ENCODE results near the gene TLE7.
A peak's percentile ranks its signal among the peaks of the same experiment; 100 is the strongest.

Gene TLE7

DNA sequence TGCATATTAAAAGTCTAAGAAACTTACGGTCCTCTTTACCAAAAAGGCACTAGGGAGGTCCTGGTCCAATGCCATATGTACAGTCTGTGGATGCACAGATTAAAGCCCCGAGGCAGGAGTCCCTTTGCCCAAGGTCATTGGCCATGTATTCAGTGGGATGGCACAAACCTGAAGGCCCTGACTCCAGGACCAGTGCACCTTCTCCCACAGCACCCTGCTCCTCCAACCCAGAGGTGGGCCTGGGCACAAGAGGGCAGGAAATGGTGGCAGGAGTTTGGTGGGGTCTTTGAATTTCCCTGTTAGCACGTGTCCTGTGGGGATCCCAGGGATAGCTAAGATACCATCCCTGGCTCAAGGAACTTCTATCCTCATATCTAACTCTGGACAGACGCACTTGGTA is 28.5 kb downstream of the TLE7 start:
- DNase-seq (ENCODE audit: low spot score in 2 of 2): no peak
- H3K27me3 Mint-ChIP-seq: peaks cover 25% of the 10 kb centered on the region
- H3K27ac Mint-ChIP-seq: no peak overlapping the region
- no peak for ATAC-seq (ENCODE audit: low read depth)
- H3K4me1 Mint-ChIP-seq: peaks cover 6% of the 10 kb centered on the region
- H3K9me3 Mint-ChIP-seq: no peaks in the 10 kb centered on the region
- no peaks in the 10 kb centered on the region for H3K36me3 Mint-ChIP-seq
- no peak overlapping the region for H3K4me3 Mint-ChIP-seq

DNA sequence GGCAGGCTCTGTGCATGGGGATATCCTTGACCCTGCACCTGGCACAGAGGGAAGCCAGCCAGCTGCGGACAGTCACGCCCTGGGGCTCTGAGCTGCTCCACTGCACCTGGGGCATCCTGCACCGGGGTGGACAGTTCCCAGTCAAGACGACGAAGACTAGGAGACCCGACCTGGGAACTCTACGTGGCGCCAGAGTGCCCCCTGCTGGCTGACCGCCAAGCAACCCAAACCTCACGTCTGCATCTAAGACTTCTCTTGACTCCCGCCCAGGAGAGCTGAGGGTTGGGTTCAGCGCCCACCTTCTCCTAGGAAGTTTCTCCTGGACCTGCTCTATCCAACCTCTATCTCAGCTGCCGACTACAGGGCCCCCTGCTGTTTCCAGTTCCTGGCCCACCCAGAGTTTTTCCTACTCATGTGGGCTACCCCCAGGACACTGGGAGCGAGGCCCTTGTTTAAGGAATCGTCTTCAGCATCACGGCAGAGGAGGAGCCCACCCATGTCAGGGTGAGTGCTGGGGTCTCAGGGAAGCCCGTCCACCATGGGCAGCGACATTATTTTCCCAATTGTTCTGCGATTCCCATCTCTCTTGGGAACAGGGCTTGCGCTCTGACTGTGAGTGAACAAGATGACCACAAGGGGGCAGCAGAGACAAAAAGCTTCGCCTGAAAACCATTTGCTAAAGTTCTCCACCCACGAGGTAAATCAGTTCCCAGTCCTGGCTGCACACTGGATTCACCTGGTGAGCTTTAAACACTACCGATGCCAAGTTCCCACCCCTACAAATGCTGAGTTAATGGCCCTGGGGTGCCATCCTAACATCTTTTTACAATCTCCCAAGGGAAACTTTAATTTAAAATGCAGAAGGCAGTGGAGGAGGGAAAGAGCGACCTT is 29.3 kb downstream of the TLE7 start:
- Mint-ChIP-seq H3K36me3 (no peaks in the 10 kb centered on the region), H3K9me3 (no peaks in the 10 kb centered on the region), H3K4me1 (peaks cover 6% of the 10 kb centered on the region), H3K4me3 (no peak overlapping the region), H3K27ac (no peak overlapping the region), H3K27me3 (peaks cover 22% of the 10 kb centered on the region)
- peak; percentile 79 for ATAC-seq (ENCODE audit: low read depth)
- peak; percentile 70 to 72 for DNase-seq (ENCODE audit: low spot score in 2 of 2)

DNA sequence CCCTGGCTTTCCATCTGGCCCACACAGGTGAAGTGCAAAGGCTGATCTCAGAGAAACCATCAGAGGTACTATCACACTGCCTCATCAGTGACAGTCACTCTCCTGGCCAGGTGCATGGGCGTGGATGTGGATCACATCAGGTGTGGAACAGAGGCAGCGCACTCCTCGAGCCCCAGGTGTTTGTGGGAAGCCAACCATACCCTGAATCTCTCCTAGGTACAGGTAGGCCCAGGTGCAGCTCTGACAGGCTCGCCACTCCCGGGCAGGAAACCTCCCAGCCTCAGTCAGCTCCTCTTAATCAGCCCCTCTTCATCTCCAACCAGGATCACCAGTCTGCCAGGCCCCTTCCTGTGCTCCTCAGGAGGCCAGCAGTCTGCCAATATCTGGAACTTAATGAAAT is 31.7 kb downstream of the TLE7 start:
- Mint-ChIP-seq H3K4me1 (peaks cover 6% of the 10 kb centered on the region), H3K27ac (no peak overlapping the region), H3K27me3 (peaks cover 17% of the 10 kb centered on the region), H3K4me3 (no peak overlapping the region), H3K36me3 (no peaks in the 10 kb centered on the region), H3K9me3 (no peaks in the 10 kb centered on the region)
- ATAC-seq (ENCODE audit: low read depth) (no peak), DNase-seq (ENCODE audit: low spot score in 2 of 2) (no peak)

DNA sequence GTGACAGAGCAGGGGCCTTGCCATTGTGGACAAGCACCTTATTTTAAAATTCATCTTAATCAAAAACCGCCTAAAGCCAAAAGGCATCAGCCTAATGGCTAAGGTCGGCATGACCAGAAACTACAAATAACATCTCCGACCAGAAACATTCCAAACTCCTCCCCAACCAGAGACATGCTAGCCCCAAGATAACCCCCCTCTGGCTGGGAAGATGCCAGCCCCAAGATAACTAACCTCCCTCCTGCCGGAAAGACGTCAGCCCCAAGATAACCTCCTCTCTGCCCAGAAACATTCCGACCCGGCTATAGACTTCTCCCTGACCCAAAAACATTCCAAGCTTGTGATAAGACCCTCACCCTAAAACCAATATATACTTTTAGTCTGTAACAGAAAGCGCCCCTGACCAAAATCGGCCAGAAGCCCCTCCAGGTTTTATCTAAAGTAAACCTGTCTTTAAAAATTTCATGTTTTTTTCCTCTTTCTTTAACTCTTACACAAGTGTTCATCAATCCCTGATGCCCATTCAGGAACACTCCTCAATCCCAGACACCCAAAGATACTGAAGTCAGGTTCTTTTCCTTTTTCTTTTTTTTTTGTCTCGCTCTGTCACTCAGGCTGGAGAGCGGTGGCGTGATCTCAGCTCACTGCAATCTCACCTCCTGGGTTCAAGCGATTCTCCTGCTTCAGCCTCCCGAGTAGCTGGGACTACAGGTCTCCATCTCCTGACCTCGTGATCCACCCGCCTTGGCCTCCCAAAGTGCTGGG is 32.7 kb downstream of the TLE7 start:
- no peak overlapping the region for H3K4me3 Mint-ChIP-seq
- peaks cover 17% of the 10 kb centered on the region for H3K27me3 Mint-ChIP-seq
- DNase-seq (ENCODE audit: low spot score in 2 of 2) (no peak), ATAC-seq (ENCODE audit: low read depth) (no peak)
- no peak overlapping the region for H3K27ac Mint-ChIP-seq
- peaks cover 6% of the 10 kb centered on the region for H3K4me1 Mint-ChIP-seq
- H3K36me3 Mint-ChIP-seq: no peaks in the 10 kb centered on the region
- H3K9me3 Mint-ChIP-seq: peaks cover 1% of the 10 kb centered on the region

- ATAC-seq (ENCODE audit: low read depth): no peak
- H3K27me3 Mint-ChIP-seq: peaks cover 13% of the 10 kb centered on the region
These were observed 33.3 kb downstream of the TLE7 start for GRCh38 chr16:71408536-71408935.

GRCh38 chr16:71407731-71408130 is 34.1 kb downstream of the TLE7 start:
- Mint-ChIP-seq H3K27ac (no peak overlapping the region), H3K4me3 (no peak overlapping the region), H3K9me3 (peaks cover 3% of the 10 kb centered on the region), H3K4me1 (peaks cover 4% of the 10 kb centered on the region), H3K36me3 (no peaks in the 10 kb centered on the region), H3K27me3 (peaks cover 11% of the 10 kb centered on the region)
- no peak for DNase-seq (ENCODE audit: low spot score in 2 of 2)
- ATAC-seq (ENCODE audit: low read depth): no peak

More at GRCh38 chr16:71408536-71408935, 33.3 kb downstream of the TLE7 start:
- H3K4me1 Mint-ChIP-seq: peaks cover 6% of the 10 kb centered on the region
- H3K27ac Mint-ChIP-seq: no peak overlapping the region
- no peak overlapping the region for H3K4me3 Mint-ChIP-seq
- H3K9me3 Mint-ChIP-seq: peaks cover 3% of the 10 kb centered on the region
- DNase-seq (ENCODE audit: low spot score in 2 of 2): no peak
- no peaks in the 10 kb centered on the region for H3K36me3 Mint-ChIP-seq

GRCh38 chr16:71406724-71407123 is 35.1 kb downstream of the TLE7 start:
- H3K4me3 Mint-ChIP-seq: no peak overlapping the region
- peaks cover 3% of the 10 kb centered on the region for H3K9me3 Mint-ChIP-seq
- H3K27ac Mint-ChIP-seq: no peak overlapping the region
- ATAC-seq (ENCODE audit: low read depth) (no peak), DNase-seq (ENCODE audit: low spot score in 2 of 2) (no peak)
- no peaks in the 10 kb centered on the region for H3K4me1 Mint-ChIP-seq
- H3K36me3 Mint-ChIP-seq: no peaks in the 10 kb centered on the region
- H3K27me3 Mint-ChIP-seq: peaks cover 16% of the 10 kb centered on the region

DNA sequence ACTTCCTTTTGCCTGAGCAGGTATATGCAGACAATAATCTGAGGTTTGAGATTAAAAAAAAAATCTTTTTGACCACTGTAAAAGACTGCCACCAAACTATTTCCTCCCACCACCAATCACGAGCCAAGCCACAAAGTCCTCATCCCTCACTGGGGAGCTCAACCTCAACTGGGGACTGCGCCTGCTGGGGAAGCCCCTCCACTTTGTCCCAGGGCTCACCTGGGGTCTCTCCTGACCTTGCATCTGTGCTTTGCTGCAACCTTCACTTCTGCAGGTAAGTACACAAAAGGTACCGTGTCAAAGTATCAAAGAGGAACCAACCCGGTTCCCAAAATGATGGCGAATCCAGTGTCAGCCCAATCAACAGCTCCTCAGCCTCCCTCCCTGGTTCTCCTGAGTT is 35.5 kb downstream of the TLE7 start:
- no peaks in the 10 kb centered on the region for H3K36me3 Mint-ChIP-seq
- DNase-seq (ENCODE audit: low spot score in 2 of 2) (no peak), ATAC-seq (ENCODE audit: low read depth) (no peak)
- peaks cover 3% of the 10 kb centered on the region for H3K9me3 Mint-ChIP-seq
- peaks cover 17% of the 10 kb centered on the region for H3K27me3 Mint-ChIP-seq
- H3K4me3 Mint-ChIP-seq: no peak overlapping the region
- H3K27ac Mint-ChIP-seq: no peak overlapping the region
- H3K4me1 Mint-ChIP-seq: no peaks in the 10 kb centered on the region

DNA sequence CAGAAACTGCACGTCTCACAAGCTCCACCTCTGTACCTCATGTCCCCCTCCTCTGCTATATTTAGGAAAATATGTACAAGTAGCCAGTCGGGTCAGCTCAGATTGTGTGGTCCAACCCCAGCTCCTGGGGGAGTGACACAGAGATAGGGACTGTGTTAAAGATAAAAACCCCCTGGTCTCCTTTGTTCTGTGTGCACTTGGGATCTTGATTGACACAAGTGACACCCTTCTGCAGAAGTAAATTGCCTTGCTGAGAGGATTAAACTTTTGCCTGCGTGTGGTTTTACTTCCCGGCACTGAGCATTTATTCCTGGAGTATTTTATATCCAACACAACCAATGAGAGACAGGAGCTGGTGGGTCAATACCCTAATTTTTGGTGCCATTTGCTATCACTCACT is 37.5 kb downstream of the TLE7 start:
- H3K9me3 Mint-ChIP-seq: peaks cover 3% of the 10 kb centered on the region
- no peaks in the 10 kb centered on the region for H3K36me3 Mint-ChIP-seq
- peaks cover 3% of the 10 kb centered on the region for H3K4me1 Mint-ChIP-seq
- ATAC-seq (ENCODE audit: low read depth): no peak
- no peak overlapping the region for H3K27ac Mint-ChIP-seq
- no peak overlapping the region for H3K4me3 Mint-ChIP-seq
- peaks cover 16% of the 10 kb centered on the region for H3K27me3 Mint-ChIP-seq
- DNase-seq (ENCODE audit: low spot score in 2 of 2): no peak

- Mint-ChIP-seq H3K4me3 (no peak overlapping the region), H3K27ac (no peak overlapping the region), H3K27me3 (peaks cover 15% of the 10 kb centered on the region), H3K9me3 (peaks cover 3% of the 10 kb centered on the region), H3K36me3 (no peaks in the 10 kb centered on the region), H3K4me1 (peaks cover 3% of the 10 kb centered on the region)
- ATAC-seq (ENCODE audit: low read depth) (no peak), DNase-seq (ENCODE audit: low spot score in 2 of 2) (no peak)
These were observed 39.2 kb downstream of the TLE7 start for GRCh38 chr16:71402674-71403073.

DNA sequence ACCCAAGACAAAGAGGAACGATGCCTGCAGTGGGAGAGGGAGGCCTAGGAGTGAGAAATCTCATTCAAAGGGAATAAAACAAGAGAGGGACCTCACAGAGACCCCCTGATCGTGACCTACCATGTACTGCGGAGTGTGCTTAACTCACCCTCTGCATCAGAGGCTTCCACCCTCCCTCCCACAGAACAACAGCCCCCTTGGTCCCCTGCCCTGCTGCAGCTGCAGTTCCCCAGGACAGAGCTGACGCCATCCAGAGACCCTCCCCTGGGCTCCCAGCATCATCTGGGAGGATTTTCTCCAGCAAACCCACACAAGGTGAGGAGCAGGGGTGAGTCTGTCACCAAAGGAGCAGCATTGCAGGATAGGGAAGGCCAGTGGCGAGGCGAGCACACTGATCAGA is 39.8 kb downstream of the TLE7 start:
- DNase-seq (ENCODE audit: low spot score in 2 of 2) (no peak), ATAC-seq (ENCODE audit: low read depth) (no peak)
- no peaks in the 10 kb centered on the region for H3K36me3 Mint-ChIP-seq
- peaks cover 3% of the 10 kb centered on the region for H3K4me1 Mint-ChIP-seq
- no peak overlapping the region for H3K4me3 Mint-ChIP-seq
- no peak overlapping the region for H3K27ac Mint-ChIP-seq
- peaks cover 3% of the 10 kb centered on the region for H3K9me3 Mint-ChIP-seq
- H3K27me3 Mint-ChIP-seq: peaks cover 16% of the 10 kb centered on the region

DNA sequence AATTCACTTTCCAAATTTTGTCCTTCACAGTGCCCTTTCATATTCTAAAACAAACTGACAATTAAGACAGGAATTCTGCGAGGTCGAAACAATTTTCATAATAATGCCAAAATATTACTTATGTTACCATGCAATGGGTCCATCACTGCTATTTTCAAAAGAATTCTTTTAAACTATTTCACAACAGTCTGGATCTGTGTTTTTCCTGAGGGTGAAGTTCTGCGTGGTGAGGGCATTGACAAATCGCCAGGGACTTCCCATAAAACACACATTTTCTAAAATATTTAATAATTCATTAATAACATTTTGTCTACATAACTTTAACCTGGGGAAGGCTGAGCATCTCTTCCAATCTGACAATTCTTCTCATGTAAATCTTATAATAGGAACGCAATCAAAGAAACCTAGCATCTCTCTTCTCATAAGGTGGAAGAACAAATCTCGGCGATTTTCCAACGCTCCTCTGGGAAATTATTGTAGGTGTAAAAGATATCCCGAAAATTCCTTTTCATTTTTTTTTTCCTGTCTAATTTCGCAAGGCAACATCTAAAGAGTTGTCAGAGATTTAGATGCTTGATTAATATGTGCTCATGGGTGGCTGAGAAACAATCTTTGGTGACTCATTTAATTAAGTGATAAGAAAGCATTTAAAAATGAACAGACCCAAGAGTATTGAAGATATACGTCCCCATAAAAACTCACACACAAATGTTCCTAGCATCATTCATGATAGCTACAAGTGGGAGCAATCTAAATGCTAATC is 41.9 kb downstream of the TLE7 start:
- ATAC-seq (ENCODE audit: low read depth) (no peak), DNase-seq (ENCODE audit: low spot score in 2 of 2) (no peak)
- Mint-ChIP-seq H3K27ac (no peak overlapping the region), H3K4me3 (no peak overlapping the region), H3K27me3 (peaks cover 20% of the 10 kb centered on the region), H3K9me3 (peaks cover 3% of the 10 kb centered on the region), H3K4me1 (peaks cover 3% of the 10 kb centered on the region), H3K36me3 (no peaks in the 10 kb centered on the region)

GRCh38 chr16:71396594-71396993 is 45.3 kb downstream of the TLE7 start:
- Mint-ChIP-seq H3K4me3 (no peak overlapping the region), H3K27me3 (peaks cover 20% of the 10 kb centered on the region), H3K4me1 (peaks cover 3% of the 10 kb centered on the region), H3K36me3 (no peaks in the 10 kb centered on the region), H3K27ac (no peak overlapping the region), H3K9me3 (no peaks in the 10 kb centered on the region)
- no peak for DNase-seq (ENCODE audit: low spot score in 2 of 2)
- ATAC-seq (ENCODE audit: low read depth): no peak

DNA sequence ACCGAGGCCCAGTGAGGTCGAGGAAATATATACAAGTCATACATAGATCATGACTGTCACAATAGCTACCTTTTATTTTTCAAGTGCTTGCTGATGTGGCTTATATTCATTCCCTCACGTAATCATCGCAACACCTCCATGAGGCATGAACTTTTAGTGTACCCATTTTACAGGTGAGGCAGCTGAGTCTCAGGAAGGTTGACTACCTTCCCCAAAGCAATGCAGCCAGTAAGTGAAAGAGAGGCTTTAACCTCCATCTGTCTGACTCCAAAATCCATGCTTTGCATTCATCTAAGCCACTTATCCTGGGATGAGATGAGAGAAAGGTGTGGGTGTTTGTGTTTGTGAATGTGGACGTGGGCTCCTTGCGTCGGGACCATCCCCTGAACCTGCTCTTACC is 52.5 kb downstream of the TLE7 start:
- Mint-ChIP-seq H3K27ac (no peak overlapping the region), H3K36me3 (no peaks in the 10 kb centered on the region), H3K4me1 (peaks cover 2% of the 10 kb centered on the region), H3K27me3 (peaks cover 27% of the 10 kb centered on the region), H3K4me3 (no peak overlapping the region), H3K9me3 (peaks cover 1% of the 10 kb centered on the region)
- DNase-seq (ENCODE audit: low spot score in 2 of 2) (no peak), ATAC-seq (ENCODE audit: low read depth) (no peak)

Measured in memory B cell (primary cell).